ENCODE data around the gene MED16. TPM values are rescaled to one million over a fixed set of nuclear protein-coding genes. Genes with fewer than 3 reads are reported as not detected.

The MED16 gene
- total and polyA plus RNA-seq, 2 of the 4 experiments (the other 2 are of a cell fraction), result 8.1 to 40.2 TPM

Small RNA genes lying within 50 kb of the gene (microRNA-seq; reads per million reads assigned to microRNA genes)
- gene RNU6-9 (ENCODE audit: insufficient read depth, insufficient read length), result not detected

Small RNA genes lying within 50 kb of the gene (small RNA-seq; reads per million reads assigned to genes)
- 43.9 to 4,030 (median 233) reads per million in 5 experiments for gene RNU6-9

Other genes starting within 250 kb of the MED16 start
- 7.0 and 8.6 TPM in 2 replicates for gene RNF126, start 230.0 kb downstream of the MED16 start, total RNA-seq (2012; rRNA removed)
- gene RNF126, start 230.0 kb downstream of the MED16 start, polyA plus RNA-seq (2012; rRNA removed), result 25.8 and 27.4 TPM in 2 replicates
- 32.3 and 39.4 TPM in 2 replicates for gene FSTL3, start 216.8 kb downstream of the MED16 start, total RNA-seq (2012; rRNA removed)
- 76.9 and 107 TPM in 2 replicates for gene FSTL3, start 216.8 kb downstream of the MED16 start, polyA plus RNA-seq (2012; rRNA removed)
- gene PRSS57, start 197.7 kb downstream of the MED16 start, total RNA-seq (2012; rRNA removed), result not detected in 2 replicates
- not detected in 2 replicates for gene PRSS57, start 197.7 kb downstream of the MED16 start, polyA plus RNA-seq (2012; rRNA removed)
- gene PALM, start 184.3 kb downstream of the MED16 start, total RNA-seq (2012; rRNA removed), result 2.2 TPM in 2 replicates
- 7.4 and 8.3 TPM in 2 replicates for gene PALM, start 184.3 kb downstream of the MED16 start, polyA plus RNA-seq (2012; rRNA removed)
- gene MISP, start 142.1 kb downstream of the MED16 start, total RNA-seq (2012; rRNA removed), result not detected in 2 replicates
- gene MISP, start 142.1 kb downstream of the MED16 start, polyA plus RNA-seq (2012; rRNA removed), result 0.03 TPM in 1 of 2 replicates, not detected in the other
- 95.5 and 146 TPM in 2 replicates for gene PTBP1, start 95.7 kb downstream of the MED16 start, total RNA-seq (2012; rRNA removed)
- gene PTBP1, start 95.7 kb downstream of the MED16 start, polyA plus RNA-seq (2012; rRNA removed), result 269 and 483 TPM in 2 replicates
- gene PLPPR3, start 71.2 kb downstream of the MED16 start, total RNA-seq (2012; rRNA removed), result 0.36 and 0.56 TPM in 2 replicates
- 1.2 and 2.0 TPM in 2 replicates for gene PLPPR3, start 71.2 kb downstream of the MED16 start, polyA plus RNA-seq (2012; rRNA removed)
- gene AZU1, start 65.3 kb downstream of the MED16 start, total RNA-seq (2012; rRNA removed), result not detected in 2 replicates
- gene AZU1, start 65.3 kb downstream of the MED16 start, polyA plus RNA-seq (2012; rRNA removed), result 0.12 TPM in 1 of 2 replicates, not detected in the other
- gene PRTN3, start 52.2 kb downstream of the MED16 start, total RNA-seq (2012; rRNA removed), result not detected in 2 replicates
- not detected in 2 replicates for gene PRTN3, start 52.2 kb downstream of the MED16 start, polyA plus RNA-seq (2012; rRNA removed)
- gene ELANE, start 40.9 kb downstream of the MED16 start, total RNA-seq (2012; rRNA removed), result not detected in 2 replicates
- 0.24 and 0.27 TPM in 2 replicates for gene ELANE, start 40.9 kb downstream of the MED16 start, polyA plus RNA-seq (2012; rRNA removed)
- gene CFD, start 33.5 kb downstream of the MED16 start, total RNA-seq (2012; rRNA removed), result 1.1 and 1.4 TPM in 2 replicates
- 2.8 and 3.8 TPM in 2 replicates for gene CFD, start 33.5 kb downstream of the MED16 start, polyA plus RNA-seq (2012; rRNA removed)
- not detected in 2 replicates for gene RNU6-9, start 297 bp upstream of the MED16 start, total RNA-seq (2012; rRNA removed)
- gene RNU6-9, start 297 bp upstream of the MED16 start, polyA plus RNA-seq (2012; rRNA removed), result not detected in 2 replicates
- 8.9 and 9.0 TPM in 2 replicates for gene R3HDM4, start 20.0 kb upstream of the MED16 start, total RNA-seq (2012; rRNA removed)
- gene R3HDM4, start 20.0 kb upstream of the MED16 start, polyA plus RNA-seq (2012; rRNA removed), result 51.5 and 52.5 TPM in 2 replicates
- gene KISS1R, start 24.1 kb upstream of the MED16 start, total RNA-seq (2012; rRNA removed), result not detected in 2 replicates
- not detected in 2 replicates for gene KISS1R, start 24.1 kb upstream of the MED16 start, polyA plus RNA-seq (2012; rRNA removed)
- gene ARID3A, start 32.8 kb upstream of the MED16 start, total RNA-seq (2012; rRNA removed), result 16.0 and 16.7 TPM in 2 replicates
- 23.1 and 29.4 TPM in 2 replicates for gene ARID3A, start 32.8 kb upstream of the MED16 start, polyA plus RNA-seq (2012; rRNA removed)
- gene WDR18, start 91.2 kb upstream of the MED16 start, total RNA-seq (2012; rRNA removed), result 37.1 and 38.9 TPM in 2 replicates
- 56.9 and 74.5 TPM in 2 replicates for gene WDR18, start 91.2 kb upstream of the MED16 start, polyA plus RNA-seq (2012; rRNA removed)
- under 0.01 and 0.28 TPM in 2 replicates for gene GRIN3B, start 107.2 kb upstream of the MED16 start, total RNA-seq (2012; rRNA removed)
- 0.91 and 1.8 TPM in 2 replicates for gene GRIN3B, start 107.2 kb upstream of the MED16 start, polyA plus RNA-seq (2012; rRNA removed)
- gene TMEM259, start 127.9 kb upstream of the MED16 start, total RNA-seq (2012; rRNA removed), result 22.6 and 26.4 TPM in 2 replicates
- 153 and 181 TPM in 2 replicates for gene TMEM259, start 127.9 kb upstream of the MED16 start, polyA plus RNA-seq (2012; rRNA removed)
- not detected in 2 replicates for gene RNU6-2, start 128.3 kb upstream of the MED16 start, total RNA-seq (2012; rRNA removed)
- not detected in 2 replicates for gene RNU6-2, start 128.3 kb upstream of the MED16 start, polyA plus RNA-seq (2012; rRNA removed)
- 270 and 272 TPM in 2 replicates for gene CNN2, start 133.4 kb upstream of the MED16 start, total RNA-seq (2012; rRNA removed)
- gene CNN2, start 133.4 kb upstream of the MED16 start, polyA plus RNA-seq (2012; rRNA removed), result 385 and 395 TPM in 2 replicates
- gene ABCA7, start 146.9 kb upstream of the MED16 start, total RNA-seq (2012; rRNA removed), result 0.36 and 0.56 TPM in 2 replicates
- 3.2 and 3.3 TPM in 2 replicates for gene ABCA7, start 146.9 kb upstream of the MED16 start, polyA plus RNA-seq (2012; rRNA removed)
- gene ARHGAP45, start 174.0 kb upstream of the MED16 start, total RNA-seq (2012; rRNA removed), result 0.83 and 1.3 TPM in 2 replicates
- 1.4 and 1.7 TPM in 2 replicates for gene ARHGAP45, start 174.0 kb upstream of the MED16 start, polyA plus RNA-seq (2012; rRNA removed)
- 195 and 294 TPM in 2 replicates for gene POLR2E, start 202.2 kb upstream of the MED16 start, total RNA-seq (2012; rRNA removed)
- 391 and 449 TPM in 2 replicates for gene POLR2E, start 202.2 kb upstream of the MED16 start, polyA plus RNA-seq (2012; rRNA removed)
- gene GPX4, start 210.8 kb upstream of the MED16 start, total RNA-seq (2012; rRNA removed), result 357 and 415 TPM in 2 replicates
- 1,083 and 1,136 TPM in 2 replicates for gene GPX4, start 210.8 kb upstream of the MED16 start, polyA plus RNA-seq (2012; rRNA removed)

Measured in IMR-90 (cell line).